Ectodermal cell (in vitro differentiated cells): ENCODE data around the gene AGPAT1.
"Not testable (repeated sequence)": the region's sequence is repeated elsewhere in the genome, so short reads cannot be mapped to it uniquely, and the experiment has no call there.

Experiments
- H3K27ac ChIP-seq: 2 replicates; pipeline ENCODE4 v1.7.0; 2013; ENCODE audit warnings: mild to moderate bottlenecking, low read depth, low read length; ENCODE audit not compliant: insufficient read depth, poor library complexity, severe bottlenecking
- H3K27me3 ChIP-seq: 2 replicates; pipeline ENCODE4 v1.7.0; 2013; ENCODE audit warnings: mild to moderate bottlenecking, low read length; ENCODE audit not compliant: insufficient read depth, control insufficient read depth, poor library complexity, severe bottlenecking
- H3K36me3 ChIP-seq: one replicate; pipeline ENCODE4 v1.7.0; 2013; ENCODE audit warnings: low read length; ENCODE audit not compliant: control insufficient read depth, insufficient read depth
- H3K4me1 ChIP-seq: one replicate; pipeline ENCODE4 v1.7.0; 2013; ENCODE audit warnings: low read length; ENCODE audit not compliant: control insufficient read depth, insufficient read depth
- H3K4me3 ChIP-seq: 2 replicates; pipeline ENCODE4 v1.7.0; 2013; ENCODE audit warnings: low read depth, low read length, control low read depth; ENCODE audit not compliant: insufficient read depth
- H3K9me3 ChIP-seq: 2 replicates; pipeline ENCODE4 v1.7.0; 2013; ENCODE audit warnings: mild to moderate bottlenecking, low read length, moderate library complexity; ENCODE audit not compliant: control insufficient read depth
- WGBS, 2 experiments: methylation state at CpG; one replicate each; pipeline ENCODE4 v1.1.7; 2013; ENCODE audit warnings: missing lambda C conversion rate in 2 of 2; 5-methylcytosine and 5-hydroxymethylcytosine counted together

Gene AGPAT1

GRCh38 chr6:32198866-32199265, 23.0 kb upstream of the AGPAT1 start:
- Histone ChIP-seq H3K4me1 (peaks cover 15% of the 10 kb centered on the region), H3K36me3 (no peaks in the 10 kb centered on the region), H3K27ac (no peak overlapping the region), H3K27me3 (no peaks in the 10 kb centered on the region), H3K9me3 (no peaks in the 10 kb centered on the region), H3K4me3 (no peak overlapping the region)
- WGBS, 2 experiments: 91 to 92% methylated on average over 17 of the region's 17 CpGs

DNA sequence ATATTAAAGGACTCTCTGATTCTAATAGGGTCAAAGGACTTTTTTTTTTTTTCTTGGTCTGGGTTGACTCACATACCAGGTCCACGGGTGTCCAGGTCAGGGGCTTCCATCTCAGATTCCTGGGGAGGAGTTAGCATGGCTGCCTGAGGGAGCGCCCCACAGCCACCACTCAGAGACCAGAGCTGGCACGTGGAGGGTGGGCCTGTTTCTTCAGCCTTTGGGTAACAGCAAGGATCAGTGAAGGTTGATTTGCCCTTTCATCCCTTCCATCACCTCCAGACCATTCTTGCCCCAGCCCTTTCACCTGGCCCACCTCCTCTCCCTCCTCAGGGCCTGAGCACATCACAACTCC, 22.4 kb upstream of the AGPAT1 start:
- Histone ChIP-seq H3K27me3 (no peaks in the 10 kb centered on the region), H3K4me1 (peaks cover 10% of the 10 kb centered on the region), H3K4me3 (no peak overlapping the region), H3K27ac (no peak overlapping the region), H3K36me3 (no peaks in the 10 kb centered on the region), H3K9me3 (no peaks in the 10 kb centered on the region)
- WGBS, 2 experiments: 80 to 86% methylated on average over 3 of the region's 3 CpGs

- Histone ChIP-seq H3K36me3 (no peaks in the 10 kb centered on the region), H3K4me1 (peaks cover 20% of the 10 kb centered on the region), H3K27me3 (no peaks in the 10 kb centered on the region), H3K4me3 (peak overlapping the region; percentile 86), H3K27ac (peak overlapping the region; percentile 100), H3K9me3 (no peaks in the 10 kb centered on the region)
- 79 to 83% methylated on average over 28 of the region's 28 CpGs for WGBS, 2 experiments
Measured at GRCh38 chr6:32196682-32197616, 21.1 kb upstream of the AGPAT1 start.

GRCh38 chr6:32195902-32196681, 20.2 kb upstream of the AGPAT1 start:
- 0% methylated on average over 57 to 58 of the region's 58 CpGs for WGBS, 2 experiments
- no peaks in the 10 kb centered on the region for H3K36me3 ChIP-seq
- no peaks in the 10 kb centered on the region for H3K27me3 ChIP-seq

GRCh38 chr6:32195652-32195901, 19.7 kb upstream of the AGPAT1 start:
- WGBS, 2 experiments: 0% methylated on average over 25 of the region's 25 CpGs
- no peaks in the 10 kb centered on the region for H3K36me3 ChIP-seq
- peak overlapping the region; percentile 86 for H3K4me3 ChIP-seq
- no peaks in the 10 kb centered on the region for H3K9me3 ChIP-seq
- H3K4me1 ChIP-seq: peaks cover 28% of the 10 kb centered on the region
- H3K27me3 ChIP-seq: no peaks in the 10 kb centered on the region
- H3K27ac ChIP-seq: peak overlapping the region; percentile 100

More at GRCh38 chr6:32195902-32196681, 20.2 kb upstream of the AGPAT1 start:
- Histone ChIP-seq H3K27ac (peak overlapping the region; percentile 100), H3K4me1 (peaks cover 25% of the 10 kb centered on the region), H3K4me3 (peak overlapping the region; percentile 86), H3K9me3 (no peaks in the 10 kb centered on the region)

DNA sequence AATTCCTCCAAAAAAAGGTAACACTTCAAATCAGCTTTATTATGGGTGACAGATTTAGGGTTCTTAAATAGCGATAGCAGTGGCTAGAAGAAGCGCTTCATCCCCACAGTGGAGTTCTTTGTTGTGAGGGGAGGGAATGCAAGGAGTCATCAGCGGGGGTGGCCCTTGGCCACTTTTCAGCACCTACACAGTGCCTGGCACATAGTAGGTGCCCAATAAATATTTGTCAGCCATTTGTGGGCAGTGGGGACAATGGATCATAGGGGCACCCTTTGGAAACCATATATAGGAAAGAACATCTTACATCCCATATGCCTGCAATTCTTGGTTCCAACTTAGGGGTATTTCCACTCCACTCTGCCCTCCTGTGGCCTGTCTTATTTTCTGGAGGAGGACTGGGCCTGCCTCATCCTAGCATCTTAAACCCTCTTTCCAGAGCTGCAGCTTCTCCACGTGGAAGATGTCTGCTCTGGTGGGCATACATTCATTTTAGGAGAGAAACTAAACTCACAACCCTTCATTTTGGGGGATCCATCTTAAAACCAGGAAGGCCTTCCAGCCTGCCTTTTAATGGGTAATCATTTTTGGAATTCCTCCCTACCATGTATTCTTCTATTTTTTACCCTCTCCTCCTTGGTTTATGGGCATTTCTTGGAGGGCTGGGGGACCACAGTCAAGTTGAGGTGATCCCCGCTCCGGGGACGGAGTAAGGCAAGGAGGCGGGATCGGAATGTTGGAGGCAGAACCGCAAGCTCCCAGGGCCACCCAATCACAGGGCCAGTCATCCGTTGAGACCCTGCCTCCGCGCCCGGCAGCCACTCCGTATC, 19.2 kb upstream of the AGPAT1 start:
- Histone ChIP-seq H3K27ac (peak overlapping the region; percentile 90), H3K4me1 (peaks cover 32% of the 10 kb centered on the region), H3K27me3 (no peaks in the 10 kb centered on the region), H3K9me3 (no peaks in the 10 kb centered on the region), H3K36me3 (no peaks in the 10 kb centered on the region), H3K4me3 (peak overlapping the region; percentile 41)
- WGBS, 2 experiments: 19% methylated on average over 15 of the region's 15 CpGs

DNA sequence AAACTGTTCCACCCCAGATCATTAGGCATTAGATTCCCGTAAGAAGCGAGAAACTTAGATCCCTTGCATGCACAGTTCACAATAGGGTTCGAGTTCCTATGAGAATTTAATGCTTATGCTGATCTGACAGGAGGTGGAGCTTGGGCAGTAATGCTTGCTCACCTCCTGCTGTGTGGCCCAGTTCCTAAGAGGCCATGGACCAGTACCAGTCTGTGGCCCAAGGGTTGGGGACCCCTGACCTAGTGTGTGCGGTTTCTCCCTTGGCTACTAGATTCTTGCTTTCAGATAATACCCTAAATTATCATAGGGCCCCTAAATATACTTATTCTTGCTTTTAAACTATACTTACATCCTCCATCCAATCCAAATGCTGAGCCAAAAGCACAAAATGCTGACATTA, 18.5 kb upstream of the AGPAT1 start:
- no peaks in the 10 kb centered on the region for H3K9me3 ChIP-seq
- H3K27ac ChIP-seq: no peak overlapping the region
- H3K27me3 ChIP-seq: no peaks in the 10 kb centered on the region
- 93 to 96% methylated on average over 4 of the region's 4 CpGs for WGBS, 2 experiments
- H3K4me3 ChIP-seq: no peak overlapping the region
- peaks cover 32% of the 10 kb centered on the region for H3K4me1 ChIP-seq
- no peaks in the 10 kb centered on the region for H3K36me3 ChIP-seq

- H3K27me3 ChIP-seq, H3K27ac ChIP-seq, H3K9me3 ChIP-seq, H3K4me3 ChIP-seq, H3K36me3 ChIP-seq: not testable (repeated sequence)
- H3K4me1 ChIP-seq: peaks cover 40% of the 10 kb centered on the region
- 90% methylated on average over 10 to 12 of the region's 13 CpGs for WGBS, 2 experiments
Measured at GRCh38 chr6:32193096-32193495, 17.2 kb upstream of the AGPAT1 start.

DNA sequence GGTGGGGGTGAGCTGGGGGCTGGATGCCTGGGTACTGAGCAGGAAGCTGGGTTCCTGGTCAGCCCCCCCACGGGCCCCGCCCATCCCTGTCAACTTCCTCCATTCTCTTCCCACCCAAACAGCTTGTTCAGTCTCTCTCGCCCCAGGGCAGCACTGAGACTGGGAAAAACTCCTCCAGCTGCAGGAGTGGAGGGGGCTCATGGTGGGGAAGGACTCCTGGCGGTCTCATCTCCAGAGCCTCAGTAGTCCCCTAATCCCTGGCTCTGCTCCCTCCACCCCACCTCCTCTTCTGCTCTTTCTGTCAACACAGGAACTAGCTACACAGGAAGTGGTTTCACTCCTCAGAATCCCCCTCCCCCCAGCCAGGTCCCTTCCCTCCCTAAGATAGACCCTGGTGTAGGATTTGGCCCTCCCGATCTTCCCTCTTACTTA, 16.7 kb upstream of the AGPAT1 start, which contains the start of gene GPSM3:
Gene GPSM3, minus strand, starts transcription at position 36 of the 432 bp plus-strand sequence. CDS start 130 bp downstream, outside the sequence.
- Histone ChIP-seq H3K4me3 (no peak within 1 kb of the TSS), H3K27ac (no peak within 1 kb of the TSS), H3K9me3 (no peaks in the 10 kb centered on the region), H3K4me1 (peaks cover 41% of the 10 kb centered on the region), H3K36me3 (peaks cover 1% of the 10 kb centered on the region), H3K27me3 (no peaks in the 10 kb centered on the region)
- WGBS, 2 experiments: 62 to 67% methylated on average over 2 to 5 of the region's 5 CpGs
